GM11168 (cell line): ENCODE data around the gene TMSB10.
"Not testable (repeated sequence)": the region's sequence is repeated elsewhere in the genome, so short reads cannot be mapped to it uniquely, and the experiment has no call there.

Source experiments
- in situ Hi-C: fragments of 300-500 bp; cut with MboI; formaldehyde crosslinking; loops from one replicate; pipeline ENCODE4 v1.12.0; 2022; ENCODE audit warnings: low sequenced_read_pairs; ENCODE audit not compliant: unreplicated experiment

Gene TMSB10

DNA sequence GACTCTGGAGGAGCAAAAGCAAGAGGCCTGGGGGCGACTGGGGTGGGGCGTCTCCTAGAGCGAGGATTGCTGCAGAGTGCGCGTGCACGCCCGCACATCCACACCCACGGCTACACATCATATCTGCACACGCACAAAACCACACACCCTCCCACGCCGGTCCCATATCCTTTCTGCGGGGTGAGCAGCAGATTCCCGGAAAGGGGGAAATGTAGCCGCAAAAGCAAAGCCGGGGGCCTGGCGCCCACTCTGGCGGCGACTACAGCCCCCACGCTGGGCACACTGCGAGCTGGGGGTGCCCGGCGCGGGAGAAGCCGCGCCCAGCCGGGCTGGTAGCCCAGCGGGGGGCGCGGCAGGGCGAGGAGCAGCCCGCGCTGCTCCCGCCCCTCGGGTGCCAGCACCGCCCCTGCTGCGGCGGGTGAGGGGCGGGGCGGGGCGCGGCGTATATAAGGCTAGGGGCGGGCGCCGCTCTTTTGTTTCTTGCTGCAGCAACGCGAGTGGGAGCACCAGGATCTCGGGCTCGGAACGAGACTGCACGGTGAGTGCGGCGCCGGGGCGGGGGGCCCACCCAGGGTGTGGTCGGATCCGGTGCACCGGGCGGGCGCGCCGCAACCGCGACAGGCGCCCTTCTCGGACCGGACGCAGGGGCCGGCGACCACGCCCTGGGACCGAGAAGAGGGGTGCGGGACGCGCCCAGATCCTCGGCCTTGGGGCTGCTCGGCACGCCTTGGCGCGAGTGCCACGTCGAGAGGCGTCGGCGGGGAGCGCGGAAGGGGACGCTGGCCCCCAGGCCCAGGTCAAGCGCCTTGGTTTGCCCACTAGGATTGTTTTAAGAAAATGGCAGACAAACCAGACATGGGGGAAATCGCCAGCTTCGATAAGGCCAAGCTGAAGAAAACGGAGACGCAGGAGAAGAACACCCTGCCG lies at the start of gene TMSB10:
TSS of gene TMSB10 (plus strand) at position 476 of the 927 bp plus-strand sequence.
- in situ Hi-C loops = no loop called here

DNA sequence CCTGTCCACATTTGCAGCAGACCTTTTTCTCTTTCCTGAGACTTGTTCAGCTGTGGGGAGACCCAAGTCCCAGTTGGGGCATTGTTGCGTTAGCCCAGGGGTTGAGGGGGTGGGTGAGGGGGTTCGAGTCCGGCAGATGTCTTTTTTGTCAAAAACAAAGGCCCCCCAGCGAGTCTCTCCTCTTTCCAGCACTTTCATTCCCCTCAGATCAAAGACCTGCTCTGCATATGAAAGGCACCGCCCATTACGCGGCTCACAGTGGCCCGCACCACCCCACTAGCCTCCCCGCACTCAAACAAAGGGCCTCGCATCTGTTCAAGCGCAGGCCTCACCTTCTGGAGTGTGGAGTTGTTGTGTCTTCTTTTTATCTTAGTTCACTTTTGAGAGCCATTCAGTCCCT lies 49.7 kb upstream of the TMSB10 start:
- in situ Hi-C loops = no loop called here

DNA sequence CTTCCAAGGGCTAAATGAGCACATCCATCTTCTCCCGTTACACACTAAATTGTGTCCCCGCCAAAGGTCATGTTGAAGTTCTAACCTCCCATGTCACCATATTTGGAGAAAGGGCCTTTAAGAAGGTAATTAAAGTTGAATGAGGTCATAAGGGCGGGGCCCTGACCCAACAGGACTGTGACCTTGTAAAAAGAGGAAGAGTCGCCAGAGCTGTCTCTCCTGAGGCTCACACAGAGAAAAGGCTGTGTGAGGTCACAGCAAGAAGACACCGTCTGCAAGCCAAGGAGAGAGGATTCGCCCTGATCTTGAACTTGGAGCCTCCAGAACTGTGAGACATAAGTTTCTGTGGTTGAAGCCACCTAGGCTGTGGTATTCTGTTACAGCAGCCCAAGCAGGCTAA lies 48.7 kb upstream of the TMSB10 start:
- in situ Hi-C loops = no loop called here

DNA sequence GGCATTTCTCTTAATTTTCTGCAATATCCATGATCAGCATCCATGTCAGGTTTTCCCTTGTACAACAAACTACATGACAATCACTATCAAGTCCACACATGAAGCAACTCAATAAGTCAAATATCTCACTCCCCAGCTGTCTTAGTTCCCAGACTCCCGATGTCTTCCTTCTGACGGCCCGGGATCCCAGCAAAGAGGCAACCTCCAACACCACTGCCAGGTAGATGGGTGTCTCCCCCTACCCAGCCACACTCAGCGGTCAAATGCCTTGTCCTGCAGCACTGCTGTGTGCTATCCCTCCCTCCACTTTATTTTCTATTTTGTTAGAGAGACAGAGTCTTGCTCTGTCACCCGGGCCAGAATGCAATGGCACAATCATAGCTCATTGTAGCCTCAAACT lies 47.9 kb upstream of the TMSB10 start:
- in situ Hi-C loops = no loop called here

DNA sequence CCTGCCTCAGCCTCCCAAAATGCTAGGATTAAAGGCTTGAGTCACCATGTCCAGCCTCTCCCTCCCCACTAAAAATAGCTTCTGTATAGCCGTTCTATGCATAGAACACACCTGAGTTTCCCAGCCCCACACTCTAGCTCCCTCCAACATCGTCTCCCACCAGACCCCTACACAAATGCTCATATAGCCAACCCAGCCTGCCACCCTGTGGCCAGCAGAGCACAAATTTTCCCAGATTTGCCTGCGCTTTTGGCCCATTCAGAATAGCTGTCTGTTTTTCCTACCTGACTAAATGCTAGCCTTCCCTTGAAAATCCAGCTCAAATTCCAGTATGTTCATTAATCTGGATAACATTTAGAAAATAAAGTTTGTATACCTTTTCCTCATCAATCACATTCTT lies 47.3 kb upstream of the TMSB10 start:
- in situ Hi-C loops = no loop called here

DNA sequence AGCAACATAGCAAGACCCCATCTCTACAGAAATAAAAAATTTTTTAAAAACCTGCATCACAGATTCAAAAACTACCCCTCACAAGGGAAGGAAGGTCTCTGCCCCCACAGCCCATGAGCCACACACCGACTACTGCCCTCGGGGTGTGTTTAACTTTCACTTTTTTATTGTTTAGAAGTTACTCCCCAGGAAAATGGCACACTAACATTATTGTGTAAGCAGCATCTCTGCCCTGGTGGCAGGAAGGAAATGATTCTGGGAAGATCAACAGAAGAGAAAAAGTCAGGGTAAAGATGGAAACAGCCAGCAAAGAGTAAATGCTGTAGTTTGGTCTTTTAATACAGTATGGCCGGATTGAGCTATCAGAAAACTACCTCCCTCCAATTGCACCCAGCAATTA lies 46.5 kb upstream of the TMSB10 start:
- in situ Hi-C loops = no loop called here

DNA sequence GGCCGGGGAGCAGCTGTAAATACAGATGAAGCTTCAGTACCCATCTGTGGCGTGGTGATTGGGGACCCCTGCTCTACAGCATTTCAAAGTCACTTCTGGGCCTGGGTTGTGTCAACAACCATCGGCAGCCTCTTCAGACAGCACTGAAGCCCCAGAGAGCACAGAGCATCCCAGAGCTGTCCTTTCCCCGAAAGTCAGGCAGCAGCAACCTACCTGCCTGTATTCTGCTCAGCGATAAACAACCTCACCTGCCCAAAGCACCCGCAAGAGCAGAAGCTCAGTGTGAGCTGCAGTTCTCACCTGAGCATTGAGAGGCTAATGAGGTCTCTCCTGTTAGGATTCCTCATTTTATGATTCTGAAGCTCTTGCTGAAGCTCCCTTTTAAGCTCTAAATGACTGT lies 43.9 kb upstream of the TMSB10 start:
- in situ Hi-C loops = loop anchor here (10.0 kb wide), 1 partner anchor 117 kb away; no protein-coding TSS in a partner anchor

DNA sequence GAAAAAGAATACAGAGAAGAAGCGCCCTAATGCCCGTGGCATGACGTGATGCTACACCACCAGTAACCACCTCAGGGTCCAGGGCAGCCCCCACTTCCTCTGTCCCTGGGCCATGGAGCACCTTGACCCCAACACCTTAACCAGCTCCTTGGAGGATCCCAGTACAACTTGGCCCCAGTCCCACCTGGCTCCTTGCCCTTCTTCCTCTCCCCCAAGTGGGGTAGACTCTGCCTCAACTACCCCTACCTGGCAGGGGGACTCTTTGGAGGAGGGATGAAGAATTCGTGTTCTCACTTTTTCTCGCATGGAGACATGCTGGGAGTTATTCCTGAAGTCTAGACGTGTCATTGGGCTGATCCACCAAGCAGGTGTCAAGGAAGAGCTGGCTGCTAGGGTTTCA lies 43.5 kb upstream of the TMSB10 start:
- in situ Hi-C loops = loop anchor here (10.0 kb wide), 1 partner anchor 117 kb away; no protein-coding TSS in a partner anchor

DNA sequence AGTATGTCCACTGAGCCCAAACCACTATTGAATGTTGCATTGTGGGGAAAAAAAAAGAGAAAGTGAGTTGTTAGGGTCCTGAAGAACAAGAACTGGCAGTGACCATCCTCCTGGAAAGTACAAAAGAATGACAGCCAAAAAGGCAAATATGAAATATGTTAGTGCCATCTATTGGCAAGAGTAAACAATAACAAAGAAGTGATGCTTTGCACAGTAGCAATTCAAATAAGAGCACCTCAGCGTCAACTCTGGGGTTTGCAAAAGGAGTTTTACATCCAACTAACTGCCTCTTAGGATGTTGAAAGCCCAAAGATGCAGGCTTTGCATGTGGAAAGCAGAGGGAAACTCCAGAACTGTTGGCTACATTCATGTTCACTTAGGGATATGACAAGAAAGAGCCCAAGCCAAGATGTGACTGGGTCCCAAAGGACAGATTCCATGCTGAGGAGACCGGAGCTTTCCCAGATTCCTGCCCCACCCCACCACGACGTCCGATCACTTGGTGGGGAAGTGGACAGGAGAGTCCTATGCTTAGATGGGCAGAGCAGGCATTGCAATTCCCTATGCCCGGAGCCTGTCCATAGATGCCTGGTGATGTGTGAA lies 40.2 kb upstream of the TMSB10 start:
- in situ Hi-C loops = loop anchor here (10.0 kb wide), 1 partner anchor 120 kb away; no protein-coding TSS in a partner anchor

DNA sequence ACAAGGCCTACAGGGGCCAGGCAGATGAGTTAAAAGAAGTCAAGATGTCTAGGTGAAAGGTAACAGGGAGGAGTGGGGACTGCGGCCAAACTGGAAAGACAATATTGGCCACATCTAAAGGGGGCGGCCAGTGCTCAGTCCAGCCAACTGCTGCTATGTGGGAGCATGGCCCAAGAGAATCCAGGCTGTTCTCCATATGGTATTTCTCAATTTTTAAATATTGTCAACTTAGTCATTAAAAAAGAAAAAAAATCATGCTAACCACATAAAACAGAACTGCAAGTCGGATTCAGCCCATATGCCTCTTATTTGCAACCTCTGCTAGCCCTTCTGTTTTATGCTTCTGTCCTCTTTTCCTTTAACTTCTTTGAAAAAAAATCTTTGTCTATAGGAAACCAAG lies 39.3 kb upstream of the TMSB10 start:
- in situ Hi-C loops = loop anchor here (10.0 kb wide), 1 partner anchor 121 kb away; no protein-coding TSS in a partner anchor

DNA sequence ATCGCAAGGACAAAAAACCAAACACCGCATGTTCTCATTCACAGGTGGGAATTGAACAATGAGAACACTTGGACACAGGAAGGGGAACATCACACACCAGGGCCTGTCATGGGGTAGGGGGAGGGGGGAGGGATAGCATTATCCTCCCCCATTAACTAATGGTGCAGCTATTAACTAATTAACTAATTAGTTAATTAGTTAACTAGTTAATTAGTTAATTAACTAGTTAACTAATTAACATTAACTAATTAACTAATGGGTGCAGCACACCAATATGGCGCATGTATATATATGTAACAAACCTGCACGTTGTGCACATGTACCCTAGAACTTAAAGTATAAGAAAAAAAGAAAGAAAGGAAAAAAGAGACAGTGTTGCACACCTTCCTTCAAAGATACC lies 37.1 kb upstream of the TMSB10 start:
- in situ Hi-C loops = loop anchor here (10.0 kb wide), 1 partner anchor 124 kb away; no protein-coding TSS in a partner anchor

DNA sequence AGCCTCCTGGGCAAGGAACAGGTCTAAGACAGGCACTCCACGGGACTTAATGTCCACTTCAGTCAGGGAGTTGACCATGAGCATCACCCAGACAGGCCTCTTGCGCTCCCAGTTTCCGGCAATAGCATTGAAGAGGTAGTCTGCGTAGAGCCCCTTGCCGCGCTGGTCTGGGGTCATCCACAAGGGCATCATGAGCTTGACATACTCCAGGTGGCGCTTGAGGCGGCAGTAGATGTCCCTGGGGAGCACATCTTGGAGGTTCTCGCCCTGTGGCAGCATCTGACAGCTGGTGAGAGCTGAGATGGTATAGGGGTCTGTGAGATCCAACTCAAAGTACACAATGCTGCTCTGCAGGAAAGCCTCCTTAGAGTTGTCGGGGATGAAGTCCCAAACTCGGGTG lies 35.1 kb upstream of the TMSB10 start:
- in situ Hi-C loops = loop anchor here (5.0 kb wide), 1 partner anchor 378 kb away; no protein-coding TSS in a partner anchor

DNA sequence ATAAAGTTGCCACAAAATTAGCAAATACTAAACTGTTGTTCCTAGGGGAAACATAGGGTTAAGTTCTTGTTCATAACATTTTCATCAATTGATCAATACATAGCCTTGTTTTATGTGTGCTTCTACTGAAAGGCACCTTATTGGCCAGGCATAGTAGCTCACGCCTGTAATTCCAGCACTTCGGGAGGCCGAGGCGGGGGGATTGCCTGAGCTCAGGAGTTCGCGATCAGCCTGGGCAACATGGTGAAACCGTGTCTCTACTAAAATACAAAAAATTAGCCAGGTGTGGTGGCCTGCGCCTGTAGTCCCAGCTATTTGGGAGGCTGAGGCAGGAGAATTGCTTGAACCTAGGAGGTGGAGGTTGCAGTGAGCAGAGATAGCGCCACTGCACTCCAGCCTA lies 32.8 kb upstream of the TMSB10 start:
- in situ Hi-C loops = loop anchor here (5.0 kb wide), 1 partner anchor 380 kb away; no protein-coding TSS in a partner anchor

DNA sequence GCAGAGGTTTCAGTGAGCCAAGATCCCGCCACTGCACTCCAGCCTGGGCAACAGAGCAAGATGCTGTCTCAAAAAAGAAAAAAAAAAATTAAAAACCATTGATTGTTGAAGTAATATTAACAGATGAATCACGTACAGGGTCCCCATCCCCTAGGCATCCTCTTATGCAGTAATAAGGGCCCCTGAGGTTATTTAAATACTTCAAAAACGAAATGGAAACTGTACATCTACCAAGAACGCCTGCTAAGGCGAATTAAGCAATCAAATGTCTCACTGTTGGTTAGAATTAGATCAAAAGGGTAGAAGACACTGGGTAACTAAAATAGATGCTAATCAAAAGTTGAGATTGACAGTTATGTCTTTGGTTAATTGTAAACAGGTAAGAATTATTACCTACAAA lies 32.1 kb upstream of the TMSB10 start:
- in situ Hi-C loops = loop anchor here (5.0 kb wide), 1 partner anchor 381 kb away; no protein-coding TSS in a partner anchor

DNA sequence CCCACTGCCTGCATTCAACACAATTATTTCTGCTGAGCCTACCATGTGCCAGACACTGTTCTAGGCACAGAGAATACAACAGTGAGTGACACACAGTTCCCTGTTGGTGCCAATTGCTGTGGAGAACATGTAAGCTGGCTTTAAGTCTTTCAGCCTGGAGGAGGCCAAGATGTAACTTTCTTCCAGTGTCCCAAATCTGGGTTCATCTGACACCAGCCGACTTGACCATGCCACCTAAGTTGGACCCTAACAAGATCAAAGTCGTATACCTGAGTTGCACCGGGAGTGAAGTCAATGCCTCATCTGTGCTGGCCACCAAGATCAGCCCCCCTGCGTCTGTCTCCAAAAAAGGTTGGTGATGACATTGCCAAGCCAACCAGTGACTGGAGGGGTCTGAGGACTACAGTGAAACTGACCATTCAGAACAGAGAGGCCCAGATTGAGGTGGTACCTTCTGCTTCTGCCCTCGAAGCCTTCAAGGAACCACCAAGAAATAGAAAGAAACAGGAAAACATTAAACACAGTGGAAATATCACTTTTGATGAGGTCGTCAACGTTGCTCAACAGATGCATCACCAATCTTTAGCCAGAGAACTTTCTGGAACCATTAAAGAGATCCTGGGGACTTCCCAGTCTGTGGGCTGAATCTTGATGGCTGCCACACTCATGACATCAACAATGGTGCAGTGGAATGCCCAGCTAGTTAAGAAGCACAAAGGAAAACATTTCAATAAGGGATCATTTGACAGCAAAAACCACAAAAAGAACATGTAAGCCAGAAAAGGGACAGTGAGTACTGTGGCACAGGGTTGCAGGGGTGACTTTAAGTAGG lies 30.9 kb upstream of the TMSB10 start:
- in situ Hi-C loops = loop anchor here (5.0 kb wide), 1 partner anchor 382 kb away; no protein-coding TSS in a partner anchor

DNA sequence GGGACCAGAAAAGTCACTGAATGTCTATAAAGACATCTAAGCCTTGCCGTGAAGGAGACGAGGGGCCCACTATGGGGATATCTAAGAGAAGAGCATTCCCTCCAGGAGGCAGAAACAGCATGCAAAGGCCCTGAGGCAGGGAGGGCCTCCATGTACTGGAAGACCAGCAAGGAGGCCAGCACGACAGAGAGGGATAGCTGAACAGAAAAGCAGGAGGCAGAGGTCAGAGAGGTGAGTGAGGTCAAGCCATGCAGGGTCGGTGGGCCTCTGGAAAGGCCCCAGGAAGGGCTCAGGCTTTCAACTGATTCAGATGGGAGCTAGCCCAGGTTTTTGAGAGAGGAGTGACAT lies 30.3 kb upstream of the TMSB10 start:
- in situ Hi-C loops = no loop called here

DNA sequence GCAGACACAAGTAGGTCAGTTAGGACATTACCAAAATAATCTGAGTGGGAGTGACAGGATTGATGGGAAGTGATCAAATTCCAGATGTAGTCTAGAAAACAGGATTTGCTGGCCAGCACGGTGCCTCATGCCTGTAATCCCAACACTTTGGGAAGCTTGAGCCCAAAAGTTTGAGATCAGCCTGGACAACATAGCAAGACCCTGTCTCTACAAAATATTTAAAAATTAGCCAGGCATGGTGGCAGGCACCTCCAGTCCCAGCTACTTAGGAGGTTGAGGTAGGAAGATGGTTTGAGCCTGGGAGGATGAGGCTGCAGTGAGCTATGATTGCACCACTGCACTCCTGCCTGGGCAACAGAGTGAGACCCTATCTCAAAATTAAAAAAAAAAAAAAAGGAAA lies 29.8 kb upstream of the TMSB10 start:
- in situ Hi-C loops = not testable (repeated sequence)

DNA sequence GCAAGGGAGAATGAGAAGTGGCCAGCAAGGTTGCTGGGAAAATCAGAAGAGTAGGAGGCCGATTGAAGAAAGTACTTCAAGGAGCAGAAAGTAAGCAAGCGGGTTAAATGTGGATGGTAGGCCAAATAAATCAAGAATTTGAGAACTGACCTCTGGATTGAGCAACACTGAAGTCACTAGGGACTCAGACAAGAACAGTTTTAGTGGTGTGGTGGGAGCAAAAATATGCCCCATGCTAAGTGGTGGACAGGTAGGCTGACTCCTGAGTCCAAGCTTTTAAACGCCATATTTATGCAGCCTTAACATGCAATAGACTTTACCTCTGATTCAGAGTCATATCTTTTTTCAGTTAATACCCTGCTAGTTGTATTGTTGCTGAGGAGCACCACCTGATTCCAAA lies 29.1 kb upstream of the TMSB10 start:
- in situ Hi-C loops = no loop called here

DNA sequence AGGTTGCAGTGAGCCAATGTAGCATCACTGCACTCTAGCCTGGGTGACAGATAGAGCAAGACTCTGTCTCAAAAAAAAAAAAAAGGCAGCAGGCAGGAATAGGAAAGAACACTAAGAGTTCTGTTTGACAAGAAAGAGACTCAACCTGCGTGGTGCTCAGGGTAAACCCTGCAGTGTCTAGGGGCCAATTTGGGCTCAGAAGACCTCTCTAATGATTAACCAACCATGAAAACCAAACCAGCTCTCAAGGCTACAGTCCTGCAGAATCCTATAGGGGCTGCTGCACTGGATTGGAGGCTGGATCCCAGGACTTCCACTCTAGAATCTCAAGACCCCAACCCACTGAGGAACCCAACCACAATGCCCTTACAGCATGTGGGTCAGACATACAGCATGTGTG lies 27.0 kb upstream of the TMSB10 start:
- in situ Hi-C loops = no loop called here

DNA sequence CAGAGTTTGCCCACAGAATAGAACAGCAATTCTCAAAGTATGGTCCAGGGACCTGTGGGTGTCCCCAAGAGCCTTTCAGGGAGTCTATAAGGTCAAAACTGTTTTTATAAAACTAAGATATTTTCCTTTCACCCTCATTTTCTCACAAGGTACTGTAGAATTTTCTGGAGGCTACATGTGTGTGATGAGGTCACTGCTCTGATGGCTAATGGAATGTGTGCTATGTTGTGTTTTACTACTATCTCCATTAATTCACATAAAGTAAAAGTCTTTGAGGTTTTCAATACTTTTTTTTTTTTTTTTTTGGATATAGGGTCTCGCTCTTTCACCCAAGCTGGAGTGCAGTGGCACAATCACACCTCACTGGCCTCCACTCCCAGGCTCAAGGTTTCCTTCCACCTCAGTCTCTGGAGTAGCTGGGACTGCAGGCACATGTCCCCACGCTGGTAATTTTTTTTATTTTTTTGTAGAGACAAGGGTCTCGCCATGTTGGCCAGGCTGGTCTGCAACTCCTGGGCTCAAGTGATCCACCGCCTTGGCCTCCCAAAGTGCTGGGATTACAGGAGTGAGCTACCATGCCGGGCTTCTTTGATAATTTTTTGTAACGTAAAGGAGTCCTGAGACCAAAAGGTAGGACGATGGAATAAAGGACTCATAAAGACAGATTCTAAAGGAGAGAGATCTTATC lies 26.4 kb upstream of the TMSB10 start:
- in situ Hi-C loops = no loop called here
